CD4-positive, CD25-positive, alpha-beta regulatory T cell (primary cell): Measurements from ENCODE around the gene CDC45. TPM values are rescaled to one million over a fixed set of nuclear protein-coding genes. Genes with fewer than 3 reads are reported as not detected.

Experiments used
- ATAC-seq, 2 donors: fragments of 150-1000 bp; cut with Tn5 transposase; one replicate each; pipeline ENCODE4 v1.10.0; 2021; ENCODE audit warnings: low read depth in 2 of 2, moderate number of reproducible peaks in 2 of 2, moderate library complexity in 1 of 2
- DNase-seq, 3 donors: peaks; one replicate each; pipeline versions ENCODE4 v3.0.0 to v3.0.0-alpha.2; 2012 to 2022; ENCODE audit warnings: mixed read lengths in 1 of 3
- H3K27ac ChIP-seq: one replicate; pipeline ENCODE4 v1.7.0; 2013; ENCODE audit warnings: mild to moderate bottlenecking, low read length; ENCODE audit not compliant: insufficient read depth, poor library complexity, severe bottlenecking
- H3K27me3 ChIP-seq: one replicate; pipeline ENCODE4 v1.7.0; 2013; ENCODE audit warnings: low read length; ENCODE audit not compliant: control insufficient read depth, insufficient read depth
- H3K36me3 ChIP-seq: one replicate; pipeline ENCODE4 v1.7.0; 2013; ENCODE audit warnings: mild to moderate bottlenecking, low read length, moderate library complexity; ENCODE audit not compliant: control insufficient read depth, insufficient read depth
- H3K4me1 ChIP-seq: 2 replicates; pipeline ENCODE4 v1.7.0; 2013; ENCODE audit warnings: mild to moderate bottlenecking, low read length; ENCODE audit not compliant: insufficient read depth, control insufficient read depth, poor library complexity, severe bottlenecking
- H3K4me3 ChIP-seq: one replicate; pipeline ENCODE4 v1.7.0; 2013; ENCODE audit warnings: low read depth, mild to moderate bottlenecking, low read length, moderate library complexity
- H3K9me3 ChIP-seq, 2 experiments: 1 replicate in 1 of 2; 2 replicates in 1 of 2; pipeline ENCODE4 v1.7.0; 2013; ENCODE audit warnings: low read length in 2 of 2, mild to moderate bottlenecking in 1 of 2, moderate library complexity in 1 of 2; ENCODE audit not compliant: control insufficient read depth in 2 of 2
- H3K27ac Mint-ChIP-seq, 3 donors: one replicate each; pipeline ENCODE4 v1.8.0; 2020 to 2022; ENCODE audit warnings: mild to moderate bottlenecking in 3 of 3, mixed read lengths in 3 of 3, moderate library complexity in 2 of 3
- H3K27me3 Mint-ChIP-seq: one replicate; pipeline ENCODE4 v1.8.0; 2022; ENCODE audit warnings: mild to moderate bottlenecking, mixed read lengths
- H3K36me3 Mint-ChIP-seq: one replicate; pipeline ENCODE4 v1.8.0; 2020; ENCODE audit warnings: mixed read lengths
- H3K4me1 Mint-ChIP-seq, 4 donors: one replicate each; pipeline ENCODE4 v1.8.0; 2020 to 2022; ENCODE audit warnings: mixed read lengths in 4 of 4, mild to moderate bottlenecking in 1 of 4
- H3K4me3 Mint-ChIP-seq, 4 donors: one replicate each; pipeline ENCODE4 v1.8.0; 2020 to 2022; ENCODE audit warnings: mild to moderate bottlenecking in 4 of 4, mixed read lengths in 4 of 4, moderate library complexity in 3 of 4
- H3K9me3 Mint-ChIP-seq, 7 donors: one replicate each; pipeline ENCODE4 v1.8.0; 2020 to 2022; ENCODE audit warnings: mixed read lengths in 7 of 7, mild to moderate bottlenecking in 3 of 7, moderate library complexity in 2 of 7
- polyA plus RNA-seq, 4 donors: library from polyadenylated mRNA; unstranded; fragments of 300-500 nt; fragmentation: Illumina TruSeq; gene quantifications; one replicate each; pipeline ENCODE4 v1.2.3, GENCODE V29; 2021
- total RNA-seq: library from RNA; stranded (reverse); gene quantifications from one replicate; pipeline ENCODE4 v1.2.3, GENCODE V29; 2022

CDC45 gene
- total and polyA plus RNA-seq, 5 donors from 2014 or later = 0.56 to 3.4 (median 2.5) TPM

- ATAC-seq (no peak), DNase-seq (peak in 1 of 3 donors; percentile 45)
- H3K27me3 ChIP-seq = no peaks in the 10 kb centered on the region
- H3K4me1 ChIP-seq = no peaks in the 10 kb centered on the region
- no peaks in the 10 kb centered on the region for H3K9me3 ChIP-seq
- Mint-ChIP-seq H3K27ac (peak overlapping the region; percentile 6 to 78 (median 8)), H3K36me3 (peaks cover 4% of the 10 kb centered on the region), H3K4me3 (no peak overlapping the region), H3K27me3 (no peaks in the 10 kb centered on the region), H3K9me3 (no peaks in the 10 kb centered on the region), H3K4me1 (peaks cover 0 to 31% (median 7%) of the 10 kb centered on the region in 4 donors)
- no peaks in the 10 kb centered on the region for H3K36me3 ChIP-seq
- H3K4me3 ChIP-seq = no peak overlapping the region
- no peak overlapping the region for H3K27ac ChIP-seq
Observed at GRCh38 chr22:19568337-19569275, 88.9 kb downstream of the CDC45 start.

- ATAC-seq = no peak
- no peaks in the 10 kb centered on the region for H3K9me3 ChIP-seq
- no peaks in the 10 kb centered on the region for H3K27me3 Mint-ChIP-seq
- no peak overlapping the region for H3K4me3 Mint-ChIP-seq
- H3K36me3 Mint-ChIP-seq = peaks cover 4% of the 10 kb centered on the region
- H3K27ac Mint-ChIP-seq = peak overlapping the region in 1 of 3 donors; percentile 67
- DNase-seq = no peak
- no peaks in the 10 kb centered on the region for H3K4me1 ChIP-seq
- no peaks in the 10 kb centered on the region for H3K9me3 Mint-ChIP-seq
- no peaks in the 10 kb centered on the region for H3K36me3 ChIP-seq
- peaks cover 0 to 34% (median 8%) of the 10 kb centered on the region in 4 donors for H3K4me1 Mint-ChIP-seq
- H3K27ac ChIP-seq = no peak overlapping the region
- H3K4me3 ChIP-seq = no peak overlapping the region
- H3K27me3 ChIP-seq = no peaks in the 10 kb centered on the region
Observed at GRCh38 chr22:19569276-19569640, 89.5 kb downstream of the CDC45 start.

GRCh38 chr22:19569976-19570375 lies 90.3 kb downstream of the CDC45 start:
- Mint-ChIP-seq H3K4me3 (no peak overlapping the region), H3K27ac (no peak overlapping the region), H3K36me3 (no peaks in the 10 kb centered on the region), H3K9me3 (no peaks in the 10 kb centered on the region), H3K4me1 (peaks cover 0 to 34% (median 8%) of the 10 kb centered on the region in 4 donors), H3K27me3 (no peaks in the 10 kb centered on the region)
- ATAC-seq (no peak), DNase-seq (no peak)
- Histone ChIP-seq H3K27ac (no peak overlapping the region), H3K9me3 (no peaks in the 10 kb centered on the region), H3K27me3 (no peaks in the 10 kb centered on the region), H3K4me3 (no peak overlapping the region), H3K4me1 (no peaks in the 10 kb centered on the region), H3K36me3 (no peaks in the 10 kb centered on the region)

Other genes starting within 250 kb of the CDC45 start
- gene CLTCL1, start 188.2 kb upstream of the CDC45 start, total RNA-seq = 0.20 TPM
- under 1 TPM; 0.30 to 0.55 (median 0.36) TPM for gene CLTCL1, start 188.2 kb upstream of the CDC45 start, polyA plus RNA-seq
- 30.2 TPM for gene HIRA, start 48.2 kb upstream of the CDC45 start, total RNA-seq
- 1 to 10 TPM; 1.4 to 6.2 (median 2.6) TPM for gene HIRA, start 48.2 kb upstream of the CDC45 start, polyA plus RNA-seq
- gene MRPL40, start 47.4 kb upstream of the CDC45 start, total RNA-seq = 12.1 TPM
- 10 to 100 TPM; 59.5 to 75.5 (median 60.9) TPM for gene MRPL40, start 47.4 kb upstream of the CDC45 start, polyA plus RNA-seq
- 37.2 TPM for gene C22orf39, start 32.2 kb upstream of the CDC45 start, total RNA-seq
- 10 to 100 TPM; 45.7 to 73.0 (median 62.7) TPM for gene C22orf39, start 32.2 kb upstream of the CDC45 start, polyA plus RNA-seq
- 97.7 TPM for gene UFD1, start 727 bp upstream of the CDC45 start, total RNA-seq
- 100 to 1,000 TPM; 113 to 146 (median 127) TPM for gene UFD1, start 727 bp upstream of the CDC45 start, polyA plus RNA-seq
- gene CLDN5, start 44.5 kb downstream of the CDC45 start, total RNA-seq = 1.7 TPM
- 1 to 10 TPM in 3 of 4 donors, under 1 TPM in 1; 0.84 to 2.3 (median 1.7) TPM for gene CLDN5, start 44.5 kb downstream of the CDC45 start, polyA plus RNA-seq
- 5.2 TPM for gene SEPTIN5, start 234.6 kb downstream of the CDC45 start, total RNA-seq
- not detected for gene SEPTIN5, start 234.6 kb downstream of the CDC45 start, polyA plus RNA-seq
- 6.4 TPM for gene GP1BB, start 243.6 kb downstream of the CDC45 start, total RNA-seq
- not detected for gene GP1BB, start 243.6 kb downstream of the CDC45 start, polyA plus RNA-seq